HCT116 (cell line): ENCODE results near the gene PKMYT1. TPM values are rescaled to one million over a fixed set of nuclear protein-coding genes. Genes with fewer than 3 reads are reported as not detected.

Source experiments
- ATAC-seq: fragments of 200-7000 bp; cut with Tn5 transposase; 2 replicates; pipeline ENCODE4 v1.9.1; 2020; ENCODE audit warnings: mild to moderate bottlenecking, moderate library complexity
- BruUV-seq: library from RNA; stranded (reverse); fragments of 400-500 nt; replicated peaks from 2 replicates; lab custom pipeline; 2021; lab: Mats Ljungman, UMichigan
- CTCF ChIA-PET: fragments of 300-600 bp; sonication (Branson Sonifier 250); formaldehyde crosslinking; loops from one replicate; lab custom pipeline; 2021; ENCODE audit warnings: antibody characterized with exemption; lab: Charles Lee
- POLR2A ChIA-PET: fragments of 300-600, 350-600 bp; sonication (Branson Sonifier 250); formaldehyde crosslinking; loops from one replicate; lab custom pipeline; 2021; ENCODE audit warnings: antibody characterized with exemption; lab: Charles Lee
- RAD21 ChIA-PET, 2 experiments: fragments of 300-600 bp; sonication (Branson Sonifier 250); formaldehyde crosslinking; loops; one replicate each; lab custom pipeline; 2023; ENCODE audit warnings: low total read pairs in 2 of 2; ENCODE audit not compliant: uncharacterized antibody in 2 of 2, unreplicated experiment in 2 of 2, low non-redundant PET in 1 of 2; lab: Charles Lee
- DNase-seq: peaks from one replicate; pipeline ENCODE4 v3.0.0-alpha.2; 2010; ENCODE audit warnings: low read depth, low spot score
- H2AFZ ChIP-seq: fragments of 200-600 bp; shearing (Covaris generic), sonication (generic); 2 replicates; pipeline ENCODE4 v1.6.1; 2017; ENCODE audit warnings: low read depth, mixed run types, mixed read lengths, antibody characterized with exemption, low read length; ENCODE audit not compliant: poor library complexity, severe bottlenecking
- H3K27ac ChIP-seq: 2 replicates; pipeline ENCODE4 v1.5.1; 2012; ENCODE audit warnings: low read depth, low read length
- H3K27me3 ChIP-seq: fragments of 200-600 bp; sonication (generic); 2 replicates; pipeline ENCODE4 v1.6.1; 2016; ENCODE audit warnings: mixed run types, low read length, mixed read lengths; ENCODE audit not compliant: insufficient read depth
- H3K36me3 ChIP-seq, 2 experiments: fragments of 200-500 bp in 1 of 2; fragments of 200-600 bp in 1 of 2; sonication (Bioruptor generic) in 1 of 2; sonication (generic) in 1 of 2; 2 replicates each; pipeline versions ENCODE4 v1.5.1 to v1.6.1; 2014 to 2016; ENCODE audit warnings: low read length in 2 of 2, inconsistent platforms in 1 of 2, mixed read lengths in 1 of 2, mixed run types in 1 of 2; ENCODE audit not compliant: insufficient read depth in 2 of 2, control insufficient read depth in 1 of 2
- H3K4me1 ChIP-seq, 2 experiments: fragments of 200-600 bp in 1 of 2; sonication (generic) in 1 of 2; 2 replicates each; pipeline versions ENCODE4 v1.5.1 to v1.6.1; 2012 to 2017; ENCODE audit warnings: low read length in 2 of 2, inconsistent platforms in 1 of 2, mild to moderate bottlenecking in 1 of 2, mixed read lengths in 1 of 2, mixed run types in 1 of 2, moderate library complexity in 1 of 2; ENCODE audit not compliant: insufficient read depth in 2 of 2, control insufficient read depth in 1 of 2
- H3K4me2 ChIP-seq: fragments of 200-600 bp; sonication (generic); 2 replicates; pipeline ENCODE4 v1.6.1; 2017; ENCODE audit warnings: mixed run types, low read length, mixed read lengths
- H3K4me3 ChIP-seq, 2 experiments: fragments of 200-600 bp in 1 of 2; sonication (generic) in 1 of 2; replicated peaks in 1 of 2; 2 replicates each; pipeline ENCODE4 v1.5.1; 2011 to 2016; ENCODE audit warnings: low read length in 2 of 2, control low read depth in 1 of 2, low read depth in 1 of 2, mild to moderate bottlenecking in 1 of 2, mixed read lengths in 1 of 2, mixed run types in 1 of 2
- H3K79me2 ChIP-seq: fragments of 200-600 bp; sonication (generic); 2 replicates; pipeline ENCODE4 v1.6.1; 2017; ENCODE audit warnings: mild to moderate bottlenecking, mixed run types, low read length, moderate library complexity, mixed read lengths; ENCODE audit not compliant: insufficient read depth
- H3K9ac ChIP-seq: fragments of 200-600 bp; sonication (generic); 2 replicates; pipeline ENCODE4 v1.6.1; 2016; ENCODE audit warnings: low read length, mixed read lengths
- H3K9me2 ChIP-seq: fragments of 200-600 bp; sonication (generic), shearing (Covaris generic); 2 replicates; pipeline ENCODE4 v1.6.1; 2017; ENCODE audit warnings: mixed run types, mild to moderate bottlenecking, moderate library complexity; ENCODE audit not compliant: insufficient read depth
- H3K9me3 ChIP-seq, 2 experiments: fragments of 200-500 bp in 1 of 2; fragments of 200-600 bp in 1 of 2; sonication (Bioruptor generic) in 1 of 2; sonication (generic) in 1 of 2; 2 replicates each; pipeline ENCODE4 v1.6.1; 2014 to 2017; ENCODE audit warnings: low read length in 2 of 2, mixed read lengths in 2 of 2, inconsistent platforms in 1 of 2, low read depth in 1 of 2, mild to moderate bottlenecking in 1 of 2, mixed run types in 1 of 2, moderate library complexity in 1 of 2; ENCODE audit not compliant: control insufficient read depth in 1 of 2, insufficient read depth in 1 of 2
- H4K20me1 ChIP-seq: fragments of 200-600 bp; sonication (generic), shearing (Covaris generic); 2 replicates; pipeline ENCODE4 v1.6.1; 2017; ENCODE audit warnings: mixed run types, mild to moderate bottlenecking, moderate library complexity; ENCODE audit not compliant: insufficient read depth
- ATF3 ChIP-seq: IDR thresholded peaks from 2 replicates; pipeline ENCODE4 v1.6.1; 2012
- CEBPB ChIP-seq: IDR thresholded peaks from 2 replicates; pipeline ENCODE4 v1.6.1; 2012; ENCODE audit warnings: low read depth
- FOSL1 ChIP-seq: IDR thresholded peaks from 2 replicates; pipeline ENCODE4 v1.6.1; 2012; ENCODE audit warnings: low read depth
- JUND ChIP-seq: IDR thresholded peaks from 2 replicates; pipeline ENCODE4 v1.6.1; 2012
- POLR2AphosphoS5 ChIP-seq: IDR thresholded peaks from 2 replicates; pipeline ENCODE4 v1.6.1; 2011; ENCODE audit warnings: mild to moderate bottlenecking, low read depth, low read length, moderate library complexity
- RAD21 ChIP-seq: IDR thresholded peaks from 2 replicates; pipeline ENCODE4 v1.6.1; 2012; ENCODE audit warnings: low read depth, mild to moderate bottlenecking
- TCF7L2 ChIP-seq: IDR thresholded peaks from 2 replicates; pipeline ENCODE4 v1.7.0; 2011; ENCODE audit warnings: borderline replicate concordance, inconsistent platforms; ENCODE audit not compliant: insufficient read depth, insufficient read length; ENCODE audit errors: extremely low read depth
- ZBTB33 ChIP-seq: IDR thresholded peaks from 2 replicates; pipeline ENCODE4 v1.6.1; 2011; ENCODE audit warnings: mild to moderate bottlenecking, low read length, moderate library complexity; ENCODE audit not compliant: insufficient replicate concordance; ENCODE audit errors: extremely low read depth
- intact Hi-C: fragments of 100-400 bp; cut with micrococcal nuclease; formaldehyde crosslinking; loops from 2 replicates; pipeline ENCODE4 v1.10.0; 2022
- total RNA-seq: library from RNA; stranded (reverse); gene quantifications from one replicate; pipeline ENCODE4 v1.2.1, GENCODE V29; 2021; ENCODE audit not compliant: unreplicated experiment
- TF ChIP-seq, protein P1 (sequence below): IDR thresholded peaks from 2 replicates; pipeline ENCODE4 v1.6.1; 2012

Gene PKMYT1
- total RNA-seq, 1 experiment from 2014 or later: 104 TPM

DNA sequence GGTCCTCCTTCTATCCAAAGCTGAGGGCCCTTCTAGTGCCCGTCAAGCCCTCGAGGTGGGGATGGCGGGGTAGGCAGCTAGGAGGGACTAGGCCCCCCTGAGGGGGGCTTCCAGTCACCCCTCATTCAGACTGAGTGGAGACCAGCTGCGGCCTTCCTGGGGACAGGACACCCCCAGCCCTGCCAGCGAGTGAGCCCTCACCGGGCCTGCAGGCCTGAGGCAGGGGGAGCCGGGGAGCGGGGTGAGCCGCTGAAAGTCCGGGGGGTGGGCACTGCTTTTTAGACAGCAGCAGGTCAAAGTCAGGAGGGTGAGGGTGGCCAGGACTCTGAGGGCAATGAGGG, 24.8 kb downstream of the PKMYT1 start:
- Histone ChIP-seq H3K9me3 (no peaks in the 10 kb centered on the region), H3K9me2 (no peaks in the 10 kb centered on the region), H3K79me2 (no peaks in the 10 kb centered on the region), H4K20me1 (no peaks in the 10 kb centered on the region), H2AFZ (no peak overlapping the region), H3K4me2 (no peak overlapping the region), H3K36me3 (no peaks in the 10 kb centered on the region), H3K9ac (no peak overlapping the region), H3K4me1 (peaks cover 0 to 17% of the 10 kb centered on the region in 2 experiments; a peak in 2 of 4 replicates), H3K4me3 (no peak overlapping the region), H3K27ac (no peak overlapping the region), H3K27me3 (no peaks in the 10 kb centered on the region)
- TF ChIP-seq FOSL1 (no peak), ATF3 (no peak), TCF7L2 (no peak), ZBTB33 (no peak), CEBPB (no peak), POLR2AphosphoS5 (no peak), RAD21 (no peak), JUND (no peak)
- TF ChIP-seq, protein P1, sequence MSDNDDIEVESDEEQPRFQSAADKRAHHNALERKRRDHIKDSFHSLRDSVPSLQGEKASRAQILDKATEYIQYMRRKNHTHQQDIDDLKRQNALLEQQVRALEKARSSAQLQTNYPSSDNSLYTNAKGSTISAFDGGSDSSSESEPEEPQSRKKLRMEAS: no peak
- no peak for ATAC-seq
- ChIA-PET RAD21 (no interaction called here), POLR2A (no interaction called here), CTCF (no interaction called here)
- no TSS peak for BruUV-seq
- DNase-seq: no peak
- intact Hi-C loops: no loop called here
